ENCODE data around the gene MOV10L1.

GRCh38 chr22:50197856-50198623 lies 108.2 kb downstream of the MOV10L1 start:
- no peak for TF ChIP-seq CTCF (IDR thresholded peaks at IDR 0.05; ENCODE audit: extremely low read depth in 1 of 2, insufficient read depth in 1 of 2, low read depth in 1 of 2, low read length in 2 of 2)
- no peak for TF ChIP-seq MAX (IDR thresholded peaks at IDR 0.05; ENCODE audit: insufficient read depth, insufficient read length)

Measured in endothelial cell of umbilical vein (primary cell).